ENCODE data around the gene RALB.

Gene RALB

GRCh38 chr2:120301284-120301683 is 48.6 kb downstream of the RALB start:
- no peak for TF ChIP-seq CTCF (IDR thresholded peaks at IDR 0.05; ENCODE audit: control extremely low read depth, extremely low read depth, low read depth, missing control alignments)
- POLR2A ChIA-PET = no interaction called here
- CTCF ChIA-PET = interaction anchor here (0.7 to 1.7 kb wide), 5 partner anchors 9 to 19 kb away, joined by 3 to 6 read pairs (median 4); no protein-coding TSS in a partner anchor
- DNase-seq (ENCODE audit: extremely low spot score) = no peak

GRCh38 chr2:120302301-120302700 is 49.6 kb downstream of the RALB start:
- CTCF ChIA-PET = interaction anchor here (2.1 to 2.8 kb wide), 3 partner anchors 11 to 19 kb away, joined by 6 to 16 read pairs (median 8); no protein-coding TSS in a partner anchor
- POLR2A ChIA-PET = no interaction called here
- no peak for TF ChIP-seq CTCF (IDR thresholded peaks at IDR 0.05; ENCODE audit: control extremely low read depth, extremely low read depth, low read depth, missing control alignments)
- DNase-seq (ENCODE audit: extremely low spot score) = no peak

GRCh38 chr2:120303177-120303576 is 50.5 kb downstream of the RALB start:
- POLR2A ChIA-PET = no interaction called here
- TF ChIP-seq CTCF (IDR thresholded peaks at IDR 0.05; ENCODE audit: control extremely low read depth, extremely low read depth, low read depth, missing control alignments) = no peak
- CTCF ChIA-PET = interaction anchor here (2.1 to 2.8 kb wide), 3 partner anchors 10 to 20 kb away, joined by 6 to 16 read pairs (median 8); no protein-coding TSS in a partner anchor
- DNase-seq (ENCODE audit: extremely low spot score) = no peak

- ChIA-PET POLR2A (no interaction called here), CTCF (interaction anchor here (1.2 to 1.6 kb wide), 2 partner anchors 8 to 9 kb away, joined by 3 to 4 read pairs; no protein-coding TSS in a partner anchor)
- no peak for DNase-seq (ENCODE audit: extremely low spot score)
- peak; percentile 12 for TF ChIP-seq CTCF (IDR thresholded peaks at IDR 0.05; ENCODE audit: control extremely low read depth, extremely low read depth, low read depth, missing control alignments)
Measured at GRCh38 chr2:120305296-120305695, 52.6 kb downstream of the RALB start.

GRCh38 chr2:120305937-120306490 is 53.4 kb downstream of the RALB start:
- CTCF ChIA-PET = interaction anchor here (1.2 to 1.6 kb wide), 2 partner anchors 7 to 9 kb away, joined by 3 to 4 read pairs; no protein-coding TSS in a partner anchor
- no peak for TF ChIP-seq CTCF (IDR thresholded peaks at IDR 0.05; ENCODE audit: control extremely low read depth, extremely low read depth, low read depth, missing control alignments)
- POLR2A ChIA-PET = no interaction called here
- DNase-seq (ENCODE audit: extremely low spot score) = no peak

- no peak for TF ChIP-seq CTCF (IDR thresholded peaks at IDR 0.05; ENCODE audit: control extremely low read depth, extremely low read depth, low read depth, missing control alignments)
- DNase-seq (ENCODE audit: extremely low spot score) = no peak
- ChIA-PET POLR2A (no interaction called here), CTCF (interaction anchor here (3.6 kb wide), 1 partner anchor 10 kb away, joined by 18 read pairs; no protein-coding TSS in a partner anchor)
Measured at GRCh38 chr2:120307482-120307881, 54.8 kb downstream of the RALB start.

All from GM10248 (cell line).